HTR-8/SVneo (cell line): ENCODE data around the gene KDM6A.

Experiments used
- DNase-seq: peaks from one replicate; pipeline ENCODE4 v3.0.0; 2011; ENCODE audit warnings: low spot score, mixed read lengths; ENCODE audit not compliant: insufficient read length
- FAIRE-seq: peaks from 2 replicates; lab custom pipeline; 2011; peaks lifted over from hg19 to GRCh38; lab: Jason Lieb, UNC

KDM6A gene

GRCh38 chrX:45145492-45146215 lies 272.7 kb downstream of the KDM6A start:
- DNase-seq (no peak), FAIRE-seq (no peak)

- DNase-seq (no peak), FAIRE-seq (no peak)
Measured at GRCh38 chrX:45150821-45151220, 277.8 kb downstream of the KDM6A start.

- DNase-seq (no peak), FAIRE-seq (no peak)
Measured at GRCh38 chrX:45154033-45154360, 281.0 kb downstream of the KDM6A start.

GRCh38 chrX:45154462-45154861 lies 281.5 kb downstream of the KDM6A start:
- FAIRE-seq (no peak), DNase-seq (no peak)

- no peak for DNase-seq
Measured at GRCh38 chrX:45157647-45158046, 284.7 kb downstream of the KDM6A start.

More at GRCh38 chrX:45157647-45158046, 284.7 kb downstream of the KDM6A start:
- no peak for FAIRE-seq
